Uterus (tissue), 2 donors: ENCODE data around the gene CDC42.

Experiments used
- POLR2A ChIP-seq, 2 donors: fragments of 450-650 bp; IDR thresholded peaks; one replicate each; pipeline ENCODE4 v1.6.1; 2016; ENCODE audit warnings: antibody characterized with exemption in 2 of 2, mild to moderate bottlenecking in 1 of 2, moderate library complexity in 1 of 2
- TF ChIP-seq, protein P1 (sequence below), 4 experiments: fragments of 200-600 bp in 2 of 4; fragments of 450-650 bp in 2 of 4; sonication (generic) in 2 of 4; IDR thresholded peaks; one replicate each; pipeline ENCODE4 v1.5.1; 2016 to 2019; ENCODE audit warnings: antibody characterized with exemption in 4 of 4, mild to moderate bottlenecking in 2 of 4, moderate library complexity in 1 of 4

DNA sequence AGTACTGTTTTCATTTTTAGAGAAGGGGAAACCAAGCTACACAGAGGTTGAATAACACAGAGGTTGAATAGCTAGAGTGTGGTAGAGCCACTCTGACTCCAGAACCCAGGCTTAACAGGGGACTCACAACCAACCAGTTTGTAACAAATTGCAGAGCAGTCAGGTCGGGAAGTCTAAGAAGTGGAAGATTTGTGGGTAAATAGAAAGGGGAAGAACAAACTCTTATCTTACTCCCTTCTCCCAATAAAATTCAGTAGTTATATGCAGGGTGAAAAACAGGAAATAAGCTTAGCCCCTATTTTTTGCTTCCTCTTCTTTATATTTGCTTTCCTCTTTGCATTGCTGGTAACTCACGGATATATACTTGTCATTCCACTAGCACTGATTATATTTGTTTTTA, 23.2 kb downstream of the CDC42 start:
- TF ChIP-seq, protein P1, sequence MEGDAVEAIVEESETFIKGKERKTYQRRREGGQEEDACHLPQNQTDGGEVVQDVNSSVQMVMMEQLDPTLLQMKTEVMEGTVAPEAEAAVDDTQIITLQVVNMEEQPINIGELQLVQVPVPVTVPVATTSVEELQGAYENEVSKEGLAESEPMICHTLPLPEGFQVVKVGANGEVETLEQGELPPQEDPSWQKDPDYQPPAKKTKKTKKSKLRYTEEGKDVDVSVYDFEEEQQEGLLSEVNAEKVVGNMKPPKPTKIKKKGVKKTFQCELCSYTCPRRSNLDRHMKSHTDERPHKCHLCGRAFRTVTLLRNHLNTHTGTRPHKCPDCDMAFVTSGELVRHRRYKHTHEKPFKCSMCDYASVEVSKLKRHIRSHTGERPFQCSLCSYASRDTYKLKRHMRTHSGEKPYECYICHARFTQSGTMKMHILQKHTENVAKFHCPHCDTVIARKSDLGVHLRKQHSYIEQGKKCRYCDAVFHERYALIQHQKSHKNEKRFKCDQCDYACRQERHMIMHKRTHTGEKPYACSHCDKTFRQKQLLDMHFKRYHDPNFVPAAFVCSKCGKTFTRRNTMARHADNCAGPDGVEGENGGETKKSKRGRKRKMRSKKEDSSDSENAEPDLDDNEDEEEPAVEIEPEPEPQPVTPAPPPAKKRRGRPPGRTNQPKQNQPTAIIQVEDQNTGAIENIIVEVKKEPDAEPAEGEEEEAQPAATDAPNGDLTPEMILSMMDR (IDR thresholded peaks at IDR 0.05) = no peak
- no peak for TF ChIP-seq POLR2A (IDR thresholded peaks at IDR 0.05)
